HepG2 (cell line): Measurements from ENCODE around the gene KCNMA1.

Experiments used
- CC2D1A ChIP-seq: sonication (generic); formaldehyde crosslinking; IDR thresholded peaks from 2 replicates; pipeline ENCODE4 v1.8.1; 2023; ENCODE audit warnings: mild to moderate bottlenecking, missing genetic modification reagents
- CTCF ChIP-seq: sonication (generic); formaldehyde crosslinking; IDR thresholded peaks from 2 replicates; pipeline ENCODE4 v1.5.0; 2020; ENCODE audit warnings: mild to moderate bottlenecking, missing genetic modification reagents, moderate library complexity
- FOXA1 ChIP-seq, 2 experiments: fragments of 450-650 bp in 1 of 2; sonication (generic) in 1 of 2; formaldehyde crosslinking in 1 of 2; IDR thresholded peaks; 2 replicates each; pipeline versions ENCODE4 v1.4.0 to v1.6.1; 2016 to 2020; ENCODE audit warnings: missing genetic modification reagents in 1 of 2
- NFATC3 ChIP-seq: sonication (generic); formaldehyde crosslinking; IDR thresholded peaks from 2 replicates; pipeline ENCODE4 v1.5.1; 2020; ENCODE audit warnings: mild to moderate bottlenecking, missing genetic modification reagents
- POLR2A ChIP-seq, 2 experiments: IDR thresholded peaks; 2 replicates each; pipeline ENCODE4 v1.6.1; 2011; ENCODE audit warnings: low read depth in 2 of 2, low read length in 2 of 2, mild to moderate bottlenecking in 1 of 2, moderate library complexity in 1 of 2; ENCODE audit not compliant: insufficient read depth in 1 of 2
- THYN1 ChIP-seq: sonication (generic); formaldehyde crosslinking; IDR thresholded peaks from 2 replicates; pipeline ENCODE4 v1.8.1; 2023; ENCODE audit warnings: low read depth, mild to moderate bottlenecking, moderate library complexity, missing genetic modification reagents, borderline replicate concordance
- YY1 ChIP-seq: IDR thresholded peaks from 2 replicates; pipeline ENCODE4 v1.6.1; 2011; ENCODE audit warnings: low read length, low read depth, moderate library complexity, mild to moderate bottlenecking; ENCODE audit not compliant: insufficient read depth, insufficient replicate concordance
- ZBTB1 ChIP-seq: sonication (generic); formaldehyde crosslinking; IDR thresholded peaks from 2 replicates; pipeline ENCODE4 v1.4.0; 2020; ENCODE audit warnings: missing genetic modification reagents, borderline replicate concordance
- ZNF564 ChIP-seq: sonication (generic); formaldehyde crosslinking; IDR thresholded peaks from 2 replicates; pipeline ENCODE4 v1.8.1; 2023; ENCODE audit warnings: mild to moderate bottlenecking, missing genetic modification reagents

- TF ChIP-seq ZNF564 (CRISPR knock-in tag) = no peak
- TF ChIP-seq ZBTB1 (CRISPR knock-in tag) = no peak
- TF ChIP-seq THYN1 = no peak
- TF ChIP-seq NFATC3 = no peak
- no peak for TF ChIP-seq CC2D1A (CRISPR knock-in tag)
- TF ChIP-seq YY1 = no peak
- TF ChIP-seq CTCF (CRISPR knock-in tag) = no peak
- TF ChIP-seq POLR2A (IDR thresholded peaks at IDR 0.05; ENCODE audit: insufficient read depth in 1 of 2, low read depth in 2 of 2, low read length in 2 of 2) = no peak
- no peak for TF ChIP-seq FOXA1 (IDR thresholded peaks at IDR 0.05)
- no peak for TF ChIP-seq FOXA1 (CRISPR knock-in tag; IDR thresholded peaks at IDR 0.05)
Observed at GRCh38 chr10:76881477-76882220, 756.0 kb downstream of the KCNMA1 start.
